ENCODE data around the gene RPGRIP1L. TPM values are rescaled to one million over a fixed set of nuclear protein-coding genes. Genes with fewer than 3 reads are reported as not detected.
A peak's percentile ranks its signal among the peaks of the same experiment; 100 is the strongest.

Gene RPGRIP1L
- total and polyA plus RNA-seq, 2 of the 8 experiments (the other 6 are each of a cell fraction or from before 2014, with no cell fraction given): 4.0 to 13.7 TPM

GRCh38 chr16:53703590-53704444 lies at the start of gene RPGRIP1L, which contains the start of gene FTO (continued):
- TF ChIP-seq CREB1 (IDR thresholded peaks at IDR 0.05): peak; percentile 77
- no peak for TF ChIP-seq ZNF274 (IDR thresholded peaks at IDR 0.05; ENCODE audit: borderline replicate concordance, extremely low read depth, low read length)
- no peak for TF ChIP-seq CBX8 (IDR thresholded peaks at IDR 0.05; ENCODE audit: borderline replicate concordance, low read depth, low read length)
- no peak for TF ChIP-seq SRF (IDR thresholded peaks at IDR 0.05; ENCODE audit: low read depth, low read length)
- peak; percentile 37; the same call in 1 of the 2 replicates for TF ChIP-seq FOSL1 (IDR thresholded peaks at IDR 0.05; ENCODE audit: insufficient read depth, low read depth, low read length)

Measured in H1 (cell line).